B cell (primary cell): Measurements from ENCODE around the gene HMHB1.

Experiments used
- CTCF ChIP-seq: fragments of 200-600 bp; IDR thresholded peaks from one replicate; pipeline ENCODE4 v1.8.0; 2022; ENCODE audit warnings: antibody characterized with exemption, mild to moderate bottlenecking
- EZH2 ChIP-seq: IDR thresholded peaks from 2 replicates; pipeline ENCODE4 v1.6.1; 2012; ENCODE audit warnings: borderline replicate concordance, low read depth, mild to moderate bottlenecking, moderate library complexity, low read length; ENCODE audit not compliant: insufficient read depth, poor library complexity, severe bottlenecking

GRCh38 chr5:143851383-143851782 is 39.4 kb downstream of the HMHB1 start:
- TF ChIP-seq CTCF (no peak), EZH2 (no peak)
